ENCODE measurements around the gene CSNK1D.

Gene CSNK1D

GRCh38 chr17:82226809-82227628 lies 46.5 kb downstream of the CSNK1D start:
- DNase-seq: no peak
- in situ Hi-C loops (cut with HindIII; ENCODE audit: low pct_ligation_motif_present, low pct_unique_long_range_greater_than_20kb, low sequenced_read_pairs): no loop called here

DNA sequence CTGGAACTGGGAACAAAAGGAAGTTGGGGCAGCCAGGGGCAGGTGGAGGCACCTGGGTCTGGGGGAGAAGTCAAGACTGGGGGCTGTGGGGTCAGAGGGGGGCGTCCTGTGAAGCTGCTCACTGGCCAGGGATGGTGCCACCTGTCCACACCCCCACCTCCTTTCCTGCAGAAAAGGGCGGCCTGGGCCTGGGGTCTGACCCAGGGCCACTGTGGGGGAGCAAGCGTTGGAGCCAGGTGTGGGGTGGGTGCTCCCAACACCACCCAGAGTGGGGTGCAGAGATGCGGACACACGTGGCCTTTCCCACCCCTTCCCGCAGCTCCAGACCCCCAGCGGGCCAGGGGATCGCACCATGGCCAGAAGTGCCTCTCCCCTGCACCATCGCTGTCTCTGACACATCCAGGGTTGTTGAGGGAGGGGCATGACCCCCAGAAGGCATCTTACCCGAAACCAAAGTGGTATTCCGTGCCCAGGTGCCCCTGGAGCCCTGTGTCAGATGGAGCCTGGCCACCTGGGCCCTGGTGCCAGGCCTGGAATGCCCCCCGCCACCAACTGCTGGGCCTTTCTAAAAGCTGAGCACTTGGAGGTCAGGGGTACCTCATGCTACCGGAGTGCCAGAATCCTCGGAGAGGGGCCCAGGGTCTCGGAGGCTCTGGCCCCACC lies 47.2 kb downstream of the CSNK1D start:
- DNase-seq: no peak
- in situ Hi-C loops (cut with HindIII; ENCODE audit: low pct_ligation_motif_present, low pct_unique_long_range_greater_than_20kb, low sequenced_read_pairs): no loop called here

DNA sequence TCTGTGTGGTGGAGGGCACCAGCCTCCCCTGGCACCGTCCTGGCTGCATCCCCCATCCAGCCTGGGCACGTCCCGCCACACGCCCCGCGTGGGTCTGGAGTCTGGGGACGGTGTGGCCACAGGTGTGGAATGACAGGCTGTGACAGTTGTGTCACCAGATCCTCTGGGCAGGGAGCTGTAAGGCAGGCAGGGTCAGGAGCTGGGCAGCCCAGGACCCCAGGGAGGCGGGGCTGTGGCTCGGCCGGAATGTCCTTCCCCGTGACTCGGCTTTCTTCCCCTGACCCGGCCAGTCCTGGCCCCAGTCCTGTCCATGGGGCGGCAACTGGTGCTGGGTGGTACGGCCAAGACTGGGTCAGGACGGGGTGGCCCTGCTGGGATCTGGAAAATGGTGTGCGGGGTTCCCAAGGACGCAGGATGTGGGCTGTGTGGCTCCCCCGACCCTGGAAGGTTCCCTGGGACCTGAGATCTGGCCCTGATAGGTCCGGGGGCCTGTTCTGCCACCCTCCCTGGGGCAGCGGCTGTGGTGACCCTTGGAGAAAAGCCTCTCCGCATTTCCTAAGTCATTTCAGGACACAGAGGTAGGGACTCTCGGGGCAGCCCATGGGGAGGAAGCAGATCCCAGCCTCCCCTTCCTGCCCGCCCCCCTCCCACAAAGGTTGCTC lies 48.0 kb downstream of the CSNK1D start:
- DNase-seq: no peak
- in situ Hi-C loops (cut with HindIII; ENCODE audit: low pct_ligation_motif_present, low pct_unique_long_range_greater_than_20kb, low sequenced_read_pairs): no loop called here

DNA sequence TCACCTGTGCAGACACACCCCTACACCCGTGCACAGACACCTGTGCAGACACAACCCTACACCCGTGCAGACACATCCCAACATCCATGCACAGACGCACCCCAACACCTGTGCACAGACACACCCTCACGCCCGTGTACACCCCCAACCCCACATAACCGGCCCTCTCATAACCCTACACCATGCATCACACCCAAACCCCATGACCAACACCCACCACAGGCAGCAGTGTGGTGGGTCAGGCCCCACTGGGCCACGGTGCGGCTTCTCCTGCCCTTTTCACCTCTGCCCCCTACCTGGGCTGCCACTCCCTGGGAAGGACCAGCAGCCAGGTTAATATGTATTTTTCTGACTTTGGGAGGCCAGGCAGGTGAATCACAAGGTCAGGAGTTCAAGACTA lies 48.8 kb downstream of the CSNK1D start:
- no peak for DNase-seq
- in situ Hi-C loops (cut with HindIII; ENCODE audit: low pct_ligation_motif_present, low pct_unique_long_range_greater_than_20kb, low sequenced_read_pairs): no loop called here

DNA sequence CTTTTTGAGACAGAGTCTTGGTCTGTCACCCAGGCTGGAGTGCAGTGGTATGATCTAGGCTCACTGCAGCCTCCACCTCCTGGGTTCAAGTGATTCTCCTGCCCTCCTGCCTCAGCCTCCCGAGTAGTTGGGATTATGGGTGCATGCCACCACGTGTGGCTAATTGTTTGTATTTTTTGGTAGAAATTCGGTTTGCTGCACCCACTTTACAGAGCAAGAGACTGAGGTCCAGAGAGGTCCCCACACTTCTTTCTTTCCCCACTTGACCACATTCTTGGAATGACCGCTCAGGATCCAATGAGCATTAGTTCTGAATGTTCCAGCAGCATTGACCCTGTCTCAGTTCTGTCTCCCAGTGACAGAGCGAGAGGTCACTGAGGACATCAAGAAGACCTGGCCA lies 50.0 kb downstream of the CSNK1D start:
- no peak for DNase-seq
- in situ Hi-C loops (cut with HindIII; ENCODE audit: low pct_ligation_motif_present, low pct_unique_long_range_greater_than_20kb, low sequenced_read_pairs): no loop called here

- no peak for DNase-seq
- in situ Hi-C loops (cut with HindIII; ENCODE audit: low pct_ligation_motif_present, low pct_unique_long_range_greater_than_20kb, low sequenced_read_pairs): no loop called here
Measured at GRCh38 chr17:82222816-82223215, 50.7 kb downstream of the CSNK1D start.

GRCh38 chr17:82221341-82221902 lies 52.1 kb downstream of the CSNK1D start:
- DNase-seq: no peak
- in situ Hi-C loops (cut with HindIII; ENCODE audit: low pct_ligation_motif_present, low pct_unique_long_range_greater_than_20kb, low sequenced_read_pairs): no loop called here

DNA sequence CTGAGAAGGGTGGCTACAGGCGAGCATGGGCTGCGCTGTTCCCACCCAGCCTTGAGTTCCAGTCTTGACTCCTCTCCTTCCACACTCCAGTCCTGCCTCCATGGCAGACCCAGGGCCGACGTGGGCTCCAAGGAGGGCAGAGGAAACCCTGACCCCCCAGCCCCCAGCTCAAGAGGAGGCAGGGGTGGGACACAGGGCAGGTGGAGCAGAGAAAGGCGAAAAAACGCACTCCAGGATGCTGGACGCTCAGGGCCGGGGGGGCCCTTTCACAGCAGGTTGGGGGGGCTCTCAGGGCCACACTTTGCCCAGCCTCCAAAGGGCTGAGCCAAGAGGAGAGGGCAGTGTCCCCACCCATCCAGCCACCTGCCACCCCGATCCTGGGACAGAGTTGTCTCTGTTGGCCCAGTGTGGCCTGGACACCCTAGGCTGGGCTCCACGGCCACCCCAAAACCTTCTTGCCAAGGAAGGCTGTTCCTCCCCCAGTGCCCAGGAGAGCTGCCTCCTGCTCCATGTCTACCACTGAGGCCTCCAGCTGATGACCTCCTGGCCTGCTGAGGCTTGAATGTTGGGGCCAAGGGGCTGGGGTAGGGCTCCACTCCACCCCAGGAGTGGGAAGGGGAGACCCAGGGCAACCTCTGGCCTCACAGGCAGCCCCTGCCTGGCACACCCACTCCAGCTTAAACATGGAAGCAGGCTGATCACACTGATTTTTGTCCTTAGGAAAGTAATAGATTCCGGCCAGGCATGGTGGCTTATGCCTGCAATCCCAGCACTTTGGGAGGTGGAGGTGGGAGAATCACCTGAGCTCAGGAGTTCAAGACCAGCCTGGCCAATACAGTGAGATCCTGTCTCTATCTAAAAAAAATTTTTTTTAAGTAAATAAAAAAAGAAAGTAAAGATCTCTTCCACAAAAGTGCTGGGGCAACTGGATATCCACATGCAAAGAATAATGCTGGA lies 53.5 kb downstream of the CSNK1D start:
- in situ Hi-C loops (cut with HindIII; ENCODE audit: low pct_ligation_motif_present, low pct_unique_long_range_greater_than_20kb, low sequenced_read_pairs): no loop called here
- DNase-seq: no peak

DNA sequence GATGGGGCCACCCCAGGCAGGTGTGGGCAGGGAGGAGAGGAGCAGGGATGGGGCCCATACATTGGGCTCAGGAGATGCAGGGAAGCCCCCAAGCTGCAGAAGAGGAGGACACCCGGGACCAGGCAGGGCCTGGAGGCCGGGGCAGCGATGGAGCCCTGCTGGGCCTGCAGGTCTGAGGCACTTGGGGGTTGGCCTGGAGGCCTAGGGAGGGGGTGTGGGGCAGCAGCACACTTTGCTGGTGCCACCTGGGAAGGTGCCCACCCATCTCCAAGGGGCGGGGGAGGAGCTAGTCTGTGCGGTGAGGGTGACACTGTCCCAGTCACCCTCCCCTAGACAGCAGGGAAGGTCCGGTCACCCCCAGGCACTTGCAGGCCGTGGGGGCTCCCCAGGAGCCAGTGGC lies 54.4 kb downstream of the CSNK1D start:
- no peak for DNase-seq
- in situ Hi-C loops (cut with HindIII; ENCODE audit: low pct_ligation_motif_present, low pct_unique_long_range_greater_than_20kb, low sequenced_read_pairs): no loop called here

DNA sequence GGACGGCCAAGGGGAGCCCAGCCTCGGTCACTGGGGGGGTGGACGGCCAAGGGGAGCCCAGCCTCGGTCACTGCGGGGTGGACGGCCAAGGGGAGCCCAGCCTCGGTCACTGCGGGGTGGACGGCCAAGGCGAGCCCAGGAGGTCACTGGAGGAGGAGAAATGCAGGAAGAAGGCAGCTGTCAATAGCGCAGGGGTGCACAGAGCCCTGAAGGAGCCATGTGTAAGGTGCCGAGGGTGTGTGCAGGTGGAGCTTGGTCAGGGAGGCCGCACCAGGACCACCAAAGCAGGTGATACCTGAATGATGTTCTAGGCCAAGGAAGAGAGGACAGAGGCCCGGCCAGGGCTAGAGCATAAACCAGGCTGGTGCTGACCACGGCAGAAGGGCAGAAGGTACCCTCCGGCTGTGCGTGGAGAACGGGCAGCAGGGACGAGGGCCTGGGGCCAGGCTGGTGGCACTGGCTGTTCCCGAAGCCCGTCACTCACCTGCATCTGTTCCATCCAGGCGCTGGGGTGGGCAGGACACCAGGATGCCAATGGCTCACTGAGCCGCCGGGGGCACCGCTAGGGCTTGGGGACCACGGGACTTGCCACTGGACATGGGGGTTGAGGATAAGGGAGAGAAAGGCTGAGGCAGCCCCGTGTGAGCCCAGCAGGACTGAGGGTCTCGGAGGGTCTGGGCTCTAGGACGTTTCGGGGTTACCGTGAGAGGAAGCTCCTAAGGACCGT lies 55.0 kb downstream of the CSNK1D start:
- no peak for DNase-seq
- in situ Hi-C loops (cut with HindIII; ENCODE audit: low pct_ligation_motif_present, low pct_unique_long_range_greater_than_20kb, low sequenced_read_pairs): no loop called here

DNA sequence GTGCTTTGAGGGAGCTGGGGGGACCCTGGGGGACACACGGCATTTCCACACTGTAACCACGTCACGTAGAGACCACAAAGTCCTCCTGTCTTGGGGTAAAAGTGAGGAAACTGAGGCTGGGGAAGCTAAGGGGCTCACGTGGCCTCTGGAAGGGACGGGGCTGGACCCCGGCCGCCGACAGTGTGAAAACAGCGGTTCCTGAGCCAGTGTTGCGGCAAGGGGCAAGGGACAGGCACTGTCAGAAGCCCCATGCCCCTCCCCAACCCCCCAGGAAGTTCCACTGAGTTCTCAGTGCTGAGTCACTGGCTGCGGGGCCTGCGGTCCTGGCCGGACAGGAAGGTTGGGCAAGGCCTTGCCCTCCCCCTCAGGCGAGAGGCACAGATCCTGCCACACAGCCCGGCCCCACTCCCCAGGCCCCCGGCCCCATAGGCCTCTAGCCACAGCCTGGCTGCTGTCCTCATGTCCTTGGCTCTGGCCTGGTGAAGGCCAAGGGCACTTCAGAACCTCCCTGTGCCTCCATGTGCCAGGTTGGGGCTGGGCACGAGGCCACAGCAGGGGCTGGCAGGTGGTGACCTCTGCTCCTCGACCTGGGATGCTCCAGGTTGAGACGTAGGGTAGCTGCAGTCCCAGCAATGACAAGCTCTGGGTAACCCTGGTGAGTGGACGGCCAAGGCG lies 55.8 kb downstream of the CSNK1D start:
- peak; percentile 90 for DNase-seq
- in situ Hi-C loops (cut with HindIII; ENCODE audit: low pct_ligation_motif_present, low pct_unique_long_range_greater_than_20kb, low sequenced_read_pairs): no loop called here

DNA sequence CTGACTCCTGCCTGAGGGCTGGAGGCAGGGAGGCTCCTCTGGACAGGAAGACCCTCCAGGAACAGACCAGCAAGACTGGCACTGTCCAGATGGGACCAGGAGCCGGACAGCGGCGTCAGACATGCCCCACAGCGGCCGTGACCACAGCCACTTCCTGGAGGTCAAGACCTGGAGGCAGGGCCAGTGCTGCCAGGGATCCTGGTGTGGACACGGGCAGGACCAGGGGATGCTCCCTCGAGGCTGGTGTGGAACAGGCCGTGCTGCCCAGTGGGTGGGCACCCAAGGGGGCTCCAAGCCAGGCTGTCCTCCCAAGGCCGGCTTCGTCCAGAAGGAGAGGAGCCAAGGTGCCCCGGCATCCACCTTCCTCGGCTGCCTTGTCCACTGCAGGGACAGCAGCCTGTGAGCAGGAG lies 56.4 kb downstream of the CSNK1D start:
- in situ Hi-C loops (cut with HindIII; ENCODE audit: low pct_ligation_motif_present, low pct_unique_long_range_greater_than_20kb, low sequenced_read_pairs): no loop called here
- DNase-seq: peak; percentile 45

DNA sequence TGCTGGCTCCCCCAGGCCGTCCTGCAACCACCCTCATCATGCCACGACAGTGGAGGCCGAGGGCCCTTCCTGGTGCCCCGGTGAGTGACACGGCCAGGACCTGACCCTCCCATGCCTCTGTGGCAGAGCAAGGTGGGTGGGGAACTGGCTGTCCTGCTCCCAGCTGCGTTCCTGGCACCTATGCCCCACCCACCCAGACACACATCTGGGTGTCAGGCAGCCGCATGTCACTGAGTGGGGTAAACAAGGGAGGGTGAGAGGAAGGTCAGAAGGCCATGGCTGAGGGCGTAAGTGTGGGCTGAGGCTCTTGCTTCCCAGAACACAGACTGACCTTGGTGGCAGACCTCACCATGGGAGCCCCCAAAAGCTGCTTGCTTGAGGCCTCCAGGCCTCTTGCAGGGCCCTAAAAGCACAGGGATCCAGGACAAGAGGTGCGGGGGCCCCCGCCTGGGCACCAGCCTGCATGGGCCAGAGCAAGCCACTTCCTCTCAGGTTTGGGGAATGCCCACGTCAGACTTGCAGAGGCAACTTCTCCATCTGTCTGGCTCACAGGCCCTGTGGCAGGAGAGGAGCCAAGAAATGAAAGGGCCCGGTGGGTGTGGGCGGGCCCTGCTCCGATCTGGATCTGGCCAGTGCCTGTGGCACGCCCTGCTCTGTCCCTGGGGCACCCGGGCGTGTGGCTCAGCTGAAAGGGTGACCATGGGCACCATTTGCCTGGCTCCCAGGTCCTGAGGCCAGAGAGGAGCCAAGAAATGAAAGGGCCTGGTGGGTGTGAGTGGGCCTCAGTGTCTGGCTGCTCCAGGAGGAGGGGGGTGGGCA lies 57.0 kb downstream of the CSNK1D start:
- in situ Hi-C loops (cut with HindIII; ENCODE audit: low pct_ligation_motif_present, low pct_unique_long_range_greater_than_20kb, low sequenced_read_pairs): no loop called here
- peak; percentile 61 for DNase-seq

DNA sequence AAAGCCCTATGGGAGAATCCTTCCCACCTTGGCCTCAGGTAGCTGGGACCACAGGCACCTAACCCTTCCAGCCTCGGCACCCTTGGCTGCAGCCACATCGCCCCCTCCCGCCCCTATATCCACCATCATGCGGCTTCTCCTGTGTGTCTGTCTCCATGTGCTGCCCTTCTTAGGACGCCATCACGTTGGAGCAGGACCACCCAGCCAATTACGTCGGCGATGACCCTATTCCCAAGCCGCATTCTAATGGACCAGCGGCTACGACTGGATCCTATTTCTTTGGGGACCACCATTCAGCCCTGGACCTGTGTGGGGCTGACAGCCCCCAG lies 57.6 kb downstream of the CSNK1D start:
- in situ Hi-C loops (cut with HindIII; ENCODE audit: low pct_ligation_motif_present, low pct_unique_long_range_greater_than_20kb, low sequenced_read_pairs): no loop called here

DNA sequence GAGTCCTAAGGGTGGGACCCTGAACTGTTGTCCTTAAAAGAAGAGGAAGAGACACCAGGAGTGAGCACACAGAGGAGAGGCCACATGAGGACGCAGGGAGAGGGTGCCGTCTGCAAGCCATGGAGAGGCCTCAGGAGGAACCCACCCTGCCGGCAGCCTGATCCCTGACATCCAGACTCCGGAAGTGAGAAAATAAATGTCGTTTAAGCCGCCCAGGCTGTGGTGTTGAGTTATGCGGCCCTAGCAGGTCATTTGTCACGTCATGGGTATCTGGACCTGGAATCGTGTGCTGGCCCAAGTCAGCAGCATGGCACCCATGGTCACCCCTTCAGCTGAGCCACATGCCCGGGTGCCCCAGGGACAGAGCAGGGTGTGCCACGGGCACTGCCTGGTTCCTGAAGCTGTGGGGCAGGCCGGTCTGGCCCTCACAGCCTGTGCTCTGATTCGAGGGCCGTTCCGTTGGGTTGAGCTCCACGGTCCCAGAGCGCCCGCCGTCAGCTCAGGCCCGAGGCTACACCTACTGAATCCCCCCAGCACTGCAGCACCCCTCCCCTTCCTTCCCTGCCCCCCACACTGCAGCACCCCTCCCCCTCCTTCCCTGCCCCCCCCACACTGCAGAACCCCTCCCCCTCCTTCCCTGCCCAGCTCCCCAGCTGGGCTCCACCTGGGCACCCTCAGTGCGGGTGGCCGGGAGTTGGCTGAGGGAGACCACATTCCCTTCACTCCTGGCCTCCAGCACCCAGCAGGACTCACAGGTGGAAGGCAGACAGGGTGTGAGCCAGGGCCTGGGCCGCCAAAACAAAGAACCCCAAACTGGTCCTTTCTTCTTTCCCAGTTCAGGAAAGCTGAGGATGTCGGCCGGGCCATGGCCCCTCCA lies 58.2 kb downstream of the CSNK1D start:
- in situ Hi-C loops (cut with HindIII; ENCODE audit: low pct_ligation_motif_present, low pct_unique_long_range_greater_than_20kb, low sequenced_read_pairs): no loop called here

More for the DNA sequence above, 57.6 kb downstream of the CSNK1D start:
- no peak for DNase-seq

More for the DNA sequence above, 58.2 kb downstream of the CSNK1D start:
- DNase-seq: no peak
